Small intestine (tissue), 7 donors: ENCODE results near the gene GPS2. TPM values are rescaled to one million over a fixed set of nuclear protein-coding genes. Genes with fewer than 3 reads are reported as not detected.

ENCODE experiments used
- DNase-seq, 2 donors: peaks; one replicate each; pipeline versions ENCODE4 v3.0.0 to v3.0.0-alpha.2; 2013
- FAIRE-seq: peaks from 2 replicates; lab custom pipeline; 2012; peaks lifted over from hg19 to GRCh38; lab: Jason Lieb, UNC
- H3K27ac ChIP-seq, 3 donors: one replicate each; pipeline ENCODE4 v1.5.1; 2013; ENCODE audit warnings: low read length in 2 of 3, mild to moderate bottlenecking in 2 of 3, control low read depth in 1 of 3, inconsistent platforms in 1 of 3, low read depth in 1 of 3, moderate library complexity in 1 of 3
- H3K27me3 ChIP-seq, 3 donors: one replicate each; pipeline ENCODE4 v1.6.1; 2013; ENCODE audit warnings: low read length in 3 of 3, inconsistent platforms in 1 of 3; ENCODE audit not compliant: control insufficient read depth in 3 of 3, insufficient read depth in 3 of 3
- H3K36me3 ChIP-seq, 3 donors: one replicate each; pipeline ENCODE4 v1.6.1; 2013; ENCODE audit warnings: low read length in 3 of 3, inconsistent platforms in 1 of 3, low read depth in 1 of 3, mild to moderate bottlenecking in 1 of 3, moderate library complexity in 1 of 3; ENCODE audit not compliant: control insufficient read depth in 3 of 3, insufficient read depth in 2 of 3
- H3K4me1 ChIP-seq, 3 donors: one replicate each; pipeline ENCODE4 v1.6.1; 2013; ENCODE audit warnings: low read length in 2 of 3, inconsistent platforms in 1 of 3, low read depth in 1 of 3, mild to moderate bottlenecking in 1 of 3, moderate library complexity in 1 of 3; ENCODE audit not compliant: control insufficient read depth in 3 of 3, insufficient read depth in 2 of 3
- H3K4me3 ChIP-seq, 3 donors: one replicate each; pipeline ENCODE4 v1.5.1; 2013; ENCODE audit warnings: low read length in 3 of 3, control low read depth in 1 of 3, inconsistent platforms in 1 of 3, low read depth in 1 of 3, mild to moderate bottlenecking in 1 of 3, moderate library complexity in 1 of 3
- H3K9me3 ChIP-seq, 2 donors: one replicate each; pipeline ENCODE4 v1.6.1; 2013; ENCODE audit warnings: low read depth in 1 of 2, low read length in 1 of 2; ENCODE audit not compliant: control insufficient read depth in 2 of 2, insufficient read depth in 1 of 2
- WGBS, 3 donors: extraction: QIAGEN DNeasy Blood & Tissue Kit; methylation state at CpG; one replicate each; pipeline ENCODE4 v1.1.7; 2013; 5-methylcytosine and 5-hydroxymethylcytosine counted together
- polyA plus RNA-seq, 4 donors: library from polyadenylated mRNA; stranded (reverse) in 3 of 4; unstranded in 1 of 4; fragments of 200-250 nt in 3 of 4; fragments of 120-200 nt in 1 of 4; gene quantifications; one replicate each; pipeline versions ENCODE4 v1.2.1 to v1.2.3, GENCODE V29; 2013
- donor health status: healthy with polysubstance abuse.
- donor health status: control.
- donor health status: control.
- donor health status: Bipolar disorder and iron deficiency.
- donor health status: healthy.

GPS2 gene
- polyA plus RNA-seq, 4 donors = 48.3 to 152 (median 86.3) TPM

DNA sequence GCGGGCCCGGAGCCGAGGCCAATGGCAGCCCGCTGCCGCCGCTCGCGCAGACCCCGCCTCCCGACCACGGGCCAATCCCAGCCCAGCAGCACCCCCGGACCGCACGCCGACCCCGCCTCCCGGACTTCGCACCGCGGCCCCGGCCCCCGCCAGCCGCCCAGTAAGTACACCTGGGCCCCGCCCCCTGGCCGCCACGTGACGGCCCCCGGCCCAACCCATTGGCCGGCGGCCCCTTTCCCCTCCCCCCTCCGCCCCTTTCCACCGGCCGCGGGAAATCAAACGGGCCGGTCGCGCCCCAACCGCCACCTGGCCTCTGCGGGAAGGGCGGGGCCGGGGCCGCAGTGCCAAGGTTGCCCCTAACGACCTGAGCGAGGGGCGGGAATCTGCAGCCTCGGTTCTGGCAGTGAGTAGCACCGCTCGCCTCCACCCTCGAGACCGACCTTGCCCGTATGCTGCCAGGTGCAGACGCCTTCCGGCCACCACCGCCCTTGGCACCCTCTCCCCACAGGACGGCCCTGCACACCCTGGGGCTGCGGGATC lies 20.5 kb downstream of the GPS2 start, which contains the start of gene YBX2:
Gene YBX2 (minus strand): TSS at position 26 of the 540 bp plus-strand sequence. CDS start 139 bp downstream, outside the sequence.
- FAIRE-seq = no peak
- Histone ChIP-seq H3K9me3 (peaks cover 0 to 6% of the 10 kb centered on the region in 2 donors), H3K4me1 (peaks cover 0 to 30% (median 10%) of the 10 kb centered on the region in 3 donors), H3K4me3 (peak within 1 kb of the TSS; percentile 16 to 44 (median 22)), H3K27me3 (peaks cover 0 to 16% (median 7%) of the 10 kb centered on the region in 3 donors), H3K27ac (peak within 1 kb of the TSS; percentile 24 to 87 (median 83)), H3K36me3 (no peaks in the 10 kb centered on the region)
- peak; percentile 94 for DNase-seq
- 0 to 2% (median 1%) methylated on average over 19 to 57 of the region's 57 CpGs for WGBS, 3 donors

GRCh38 chr17:7293816-7294613 lies 21.1 kb downstream of the GPS2 start:
- Histone ChIP-seq H3K4me1 (peaks cover 0 to 30% (median 10%) of the 10 kb centered on the region in 3 donors), H3K36me3 (no peaks in the 10 kb centered on the region), H3K27me3 (peaks cover 0 to 16% (median 7%) of the 10 kb centered on the region in 3 donors), H3K9me3 (peaks cover 0 to 6% of the 10 kb centered on the region in 2 donors), H3K4me3 (peak overlapping the region in 2 of 3 donors; percentile 22 to 44), H3K27ac (peak overlapping the region in 2 of 3 donors; percentile 75 to 83)
- 3 to 7% (median 3%) methylated on average over 28 to 75 of the region's 75 CpGs for WGBS, 3 donors
- no peak for FAIRE-seq
- DNase-seq = peak; percentile 71 to 92

- WGBS, 3 donors = 74 to 77% (median 76%) methylated on average over 11 of the region's 11 CpGs
- no peaks in the 10 kb centered on the region for H3K36me3 ChIP-seq
- no peak for DNase-seq
- peaks cover 0 to 30% (median 10%) of the 10 kb centered on the region in 3 donors for H3K4me1 ChIP-seq
- FAIRE-seq = no peak
- H3K4me3 ChIP-seq = no peak overlapping the region
- peaks cover 0 to 16% (median 7%) of the 10 kb centered on the region in 3 donors for H3K27me3 ChIP-seq
- H3K9me3 ChIP-seq = peaks cover 0 to 6% of the 10 kb centered on the region in 2 donors
- peak overlapping the region; percentile 30 to 83 (median 75) for H3K27ac ChIP-seq
Observed at GRCh38 chr17:7293159-7293558, 22.0 kb downstream of the GPS2 start.

DNA sequence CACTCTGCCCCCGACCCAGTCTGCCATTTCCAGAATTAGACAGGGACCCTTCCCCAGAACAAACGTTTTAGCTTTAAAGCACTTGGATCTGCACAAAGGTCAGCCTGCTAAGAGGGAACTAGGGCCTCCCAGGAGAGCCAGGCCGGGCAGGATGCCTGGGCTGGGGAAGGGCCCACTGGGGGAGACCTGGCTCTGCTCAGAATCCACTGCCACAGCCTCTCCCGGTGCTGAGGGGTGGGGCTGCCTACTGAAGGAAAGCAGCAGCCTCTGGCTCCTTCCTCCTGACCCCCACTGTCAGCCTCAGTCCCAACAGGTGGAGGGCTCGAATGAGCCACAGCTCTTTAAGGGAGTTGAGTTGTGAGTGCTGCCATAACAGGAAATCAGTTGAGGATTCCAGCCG lies 22.4 kb downstream of the GPS2 start:
- Histone ChIP-seq H3K4me3 (no peak overlapping the region), H3K9me3 (peaks cover 0 to 6% of the 10 kb centered on the region in 2 donors), H3K36me3 (no peaks in the 10 kb centered on the region), H3K27me3 (peaks cover 0 to 16% (median 7%) of the 10 kb centered on the region in 3 donors), H3K4me1 (peaks cover 0 to 30% (median 10%) of the 10 kb centered on the region in 3 donors), H3K27ac (peak overlapping the region in 1 of 3 donors; percentile 30)
- DNase-seq (peak in 1 of 2 donors; percentile 53), FAIRE-seq (no peak)
- WGBS, 3 donors = 19 to 25% (median 24%) methylated on average over 6 of the region's 6 CpGs

GRCh38 chr17:7292194-7292593 lies 23.0 kb downstream of the GPS2 start:
- DNase-seq = no peak
- WGBS, 3 donors = 28 to 58% (median 57%) methylated on average over 2 of the region's 2 CpGs
- peaks cover 0 to 16% (median 9%) of the 10 kb centered on the region in 3 donors for H3K27me3 ChIP-seq
- no peak overlapping the region for H3K4me3 ChIP-seq
- peaks cover 0 to 6% of the 10 kb centered on the region in 2 donors for H3K9me3 ChIP-seq
- peaks cover 0 to 30% (median 10%) of the 10 kb centered on the region in 3 donors for H3K4me1 ChIP-seq
- H3K36me3 ChIP-seq = no peaks in the 10 kb centered on the region
- H3K27ac ChIP-seq = no peak overlapping the region
- no peak for FAIRE-seq

GRCh38 chr17:7290685-7291084 lies 24.5 kb downstream of the GPS2 start:
- Histone ChIP-seq H3K27me3 (peaks cover 0 to 11% (median 9%) of the 10 kb centered on the region in 3 donors), H3K36me3 (no peaks in the 10 kb centered on the region), H3K9me3 (peaks cover 0 to 6% of the 10 kb centered on the region in 2 donors), H3K4me1 (peaks cover 0 to 23% (median 10%) of the 10 kb centered on the region in 3 donors), H3K4me3 (no peak overlapping the region), H3K27ac (no peak overlapping the region)
- DNase-seq (no peak), FAIRE-seq (no peak)
- 77 to 88% (median 79%) methylated on average over 11 of the region's 11 CpGs for WGBS, 3 donors

DNA sequence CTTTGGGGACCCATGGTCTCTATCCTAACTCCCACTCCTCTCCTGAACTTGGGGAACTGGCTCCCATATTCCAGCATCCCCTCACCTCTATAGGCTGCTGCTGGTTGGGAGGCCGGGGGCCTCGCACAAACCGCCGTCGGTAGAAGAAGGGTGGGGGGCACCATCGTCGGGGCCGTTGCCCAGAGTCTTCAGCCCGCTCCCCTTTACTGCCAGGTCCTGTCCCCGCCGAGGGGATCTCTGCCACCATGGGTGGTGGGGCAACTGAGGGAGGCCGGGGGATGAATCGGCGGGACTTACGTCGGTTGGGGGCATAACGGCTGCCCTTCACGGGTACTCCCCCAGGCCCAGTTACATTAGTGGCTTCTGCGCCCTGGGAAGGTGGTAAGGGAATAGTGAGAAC lies 25.0 kb downstream of the GPS2 start:
- WGBS, 3 donors = 93 to 94% (median 93%) methylated on average over 19 of the region's 19 CpGs
- FAIRE-seq (no peak), DNase-seq (no peak)
- no peak overlapping the region for H3K27ac ChIP-seq
- peaks cover 0 to 6% of the 10 kb centered on the region in 2 donors for H3K9me3 ChIP-seq
- H3K4me3 ChIP-seq = no peak overlapping the region
- H3K4me1 ChIP-seq = peaks cover 0 to 23% (median 10%) of the 10 kb centered on the region in 3 donors
- no peaks in the 10 kb centered on the region for H3K36me3 ChIP-seq
- peaks cover 0 to 9% (median 8%) of the 10 kb centered on the region in 3 donors for H3K27me3 ChIP-seq
